BLaER1 treated with 17β-estradiol and CSF1 and Interleukin-3, amounts not matched to agents 10 nM and 100 nM (cell line): ENCODE data around the gene TXK.
"Not testable (repeated sequence)": the region's sequence is repeated elsewhere in the genome, so short reads cannot be mapped to it uniquely, and the experiment has no call there.

ENCODE experiments used
- H3K27ac ChIP-seq, 11 experiments: shearing (Covaris generic); formaldehyde crosslinking; 2 replicates each; pipeline ENCODE4 v1.8.1; 2022
- H3K27me3 ChIP-seq, 11 experiments: shearing (Covaris generic); formaldehyde crosslinking; 2 replicates each; pipeline ENCODE4 v1.8.1; 2022
- H3K36me3 ChIP-seq, 11 experiments: shearing (Covaris generic); formaldehyde crosslinking; 2 replicates each; pipeline ENCODE4 v1.8.1; 2022
- H3K4me1 ChIP-seq, 10 experiments: shearing (Covaris generic); formaldehyde crosslinking; 2 replicates each; pipeline ENCODE4 v1.8.1; 2022
- H3K4me2 ChIP-seq, 11 experiments: shearing (Covaris generic); formaldehyde crosslinking; 2 replicates each; pipeline ENCODE4 v1.8.1; 2022
- H3K4me3 ChIP-seq, 10 experiments: shearing (Covaris generic); formaldehyde crosslinking; 2 replicates each; pipeline ENCODE4 v1.8.1; 2022
- H3K9ac ChIP-seq, 11 experiments: shearing (Covaris generic); formaldehyde crosslinking; 2 replicates each; pipeline ENCODE4 v1.8.1; 2022
- H3K9me3 ChIP-seq, 11 experiments: shearing (Covaris generic); formaldehyde crosslinking; replicated peaks in 1 of 11; 2 replicates each; pipeline ENCODE4 v1.8.1; 2022
- H4K20me1 ChIP-seq, 11 experiments: shearing (Covaris generic); formaldehyde crosslinking; 2 replicates each; pipeline ENCODE4 v1.8.1; 2022
- Cebpa-rat ChIP-seq, 11 experiments: shearing (Covaris generic); IDR thresholded peaks; 2 replicates each; pipeline ENCODE4 v1.8.1; 2022

TXK gene

GRCh38 chr4:48167538-48168263 is 33.7 kb upstream of the TXK start:
- Histone ChIP-seq H3K4me1 (peaks cover 0 to 22% (median 6%) of the 10 kb centered on the region in 10 experiments; a peak in 11 of 20 replicates), H4K20me1 (peaks cover 0 to 14% (median 0%) of the 10 kb centered on the region in 11 experiments; a peak in 2 of 22 replicates), H3K4me2 (no peak overlapping the region), H3K4me3 (no peak overlapping the region), H3K36me3 (peaks cover 71 to 100% (median 95%) of the 10 kb centered on the region in 11 experiments), H3K27me3 (no peaks in the 10 kb centered on the region), H3K9ac (no peak overlapping the region), H3K27ac (no peak overlapping the region), H3K9me3 (peaks cover 0 to 20% (median 3%) of the 10 kb centered on the region in 11 experiments; a peak in 8 of 22 replicates)
- no peak for TF ChIP-seq Cebpa-rat (IDR thresholded peaks at IDR 0.05)

- not testable (repeated sequence) for H3K4me2 ChIP-seq, H3K27me3 ChIP-seq, H3K9ac ChIP-seq, H3K27ac ChIP-seq, H4K20me1 ChIP-seq, H3K4me3 ChIP-seq
- H3K9me3 ChIP-seq, result peaks cover 0 to 22% (median 8%) of the 10 kb centered on the region in 11 experiments; a peak in 12 of 22 replicates
- peaks cover 77 to 100% (median 96%) of the 10 kb centered on the region in 11 experiments for H3K36me3 ChIP-seq
- H3K4me1 ChIP-seq, result peaks cover 0 to 22% (median 11%) of the 10 kb centered on the region in 10 experiments; a peak in 10 of 20 replicates
Observed at GRCh38 chr4:48164561-48164960, 30.5 kb upstream of the TXK start.

DNA sequence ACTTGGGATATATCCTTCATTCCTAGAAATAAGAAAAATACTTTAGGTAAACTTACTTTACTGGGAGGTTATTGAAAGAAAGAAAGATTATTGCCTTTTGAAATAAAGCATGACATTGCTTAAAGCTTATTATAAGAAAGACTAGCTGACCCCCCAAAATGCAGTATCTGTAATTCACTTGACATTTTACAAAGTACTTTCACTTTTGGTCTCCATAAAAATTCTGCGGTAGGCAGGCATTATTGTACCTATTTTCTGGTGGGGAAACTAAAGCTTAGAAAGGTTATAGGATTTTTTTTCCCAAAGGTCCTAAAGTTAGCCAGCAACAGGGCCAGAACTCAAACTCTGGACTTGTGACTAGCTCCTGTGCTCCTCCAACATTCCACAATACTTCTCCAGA is 29.7 kb upstream of the TXK start:
- Histone ChIP-seq H3K36me3 (peaks cover 77 to 100% (median 96%) of the 10 kb centered on the region in 11 experiments), H3K27me3 (no peaks in the 10 kb centered on the region), H3K27ac (0 out of 22 replicates have a peak overlapping the region, but pooled peaks of 1 of the 11 experiments have one; percentile 35), H3K9me3 (peaks cover 0 to 17% (median 6%) of the 10 kb centered on the region in 11 experiments; a peak in 12 of 22 replicates), H3K4me1 (peaks cover 0 to 18% (median 11%) of the 10 kb centered on the region in 10 experiments; a peak in 10 of 20 replicates), H3K4me2 (0 out of 22 replicates have a peak overlapping the region, but pooled peaks of 1 of the 11 experiments have one; percentile 14), H3K4me3 (no peak overlapping the region), H3K9ac (no peak overlapping the region), H4K20me1 (no peaks in the 10 kb centered on the region; a peak in 1 of 22 replicates)
- no peak for TF ChIP-seq Cebpa-rat (IDR thresholded peaks at IDR 0.05)

DNA sequence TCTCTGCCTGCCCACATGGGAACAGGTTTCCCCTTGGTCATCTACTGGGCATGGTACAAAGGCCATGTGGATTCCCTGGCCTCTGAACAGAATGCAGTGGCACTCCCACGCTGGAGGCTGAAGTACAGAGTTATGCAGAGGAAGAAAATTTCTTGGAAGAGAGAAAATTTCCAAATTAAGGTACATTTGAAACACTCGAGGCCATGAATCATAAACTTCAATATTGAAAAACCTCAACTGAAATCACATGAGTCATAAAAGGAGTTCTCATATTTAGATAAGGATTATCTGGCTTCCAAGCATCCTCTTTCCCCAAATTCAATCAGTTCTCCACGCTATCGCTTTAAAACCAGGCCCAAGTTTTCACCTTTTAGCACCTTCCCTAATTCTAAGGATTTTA is 28.1 kb upstream of the TXK start:
- Histone ChIP-seq H3K9ac (no peak overlapping the region), H3K27ac (peak overlapping the region in 1 of 11 experiments; percentile 5; a peak in 1 of 22 replicates), H3K27me3 (no peaks in the 10 kb centered on the region), H3K4me3 (no peak overlapping the region), H3K9me3 (peaks cover under 1 to 30% (median 10%) of the 10 kb centered on the region in 11 experiments; a peak in 16 of 22 replicates), H4K20me1 (no peaks in the 10 kb centered on the region; a peak in 1 of 22 replicates), H3K4me2 (peak overlapping the region in 3 of 11 experiments; percentile 44 to 55 (median 53); a peak in 7 of 22 replicates), H3K36me3 (peaks cover 75 to 100% (median 96%) of the 10 kb centered on the region in 11 experiments), H3K4me1 (peaks cover 0 to 18% (median 11%) of the 10 kb centered on the region in 10 experiments; a peak in 10 of 20 replicates)
- TF ChIP-seq Cebpa-rat (IDR thresholded peaks at IDR 0.05), result no peak

- Histone ChIP-seq H4K20me1 (no peaks in the 10 kb centered on the region; a peak in 1 of 22 replicates), H3K9me3 (peaks cover 36 to 65% (median 42%) of the 10 kb centered on the region in 11 experiments), H3K4me3 (no peak overlapping the region), H3K36me3 (peaks cover 78 to 99% (median 97%) of the 10 kb centered on the region in 11 experiments), H3K9ac (no peak overlapping the region), H3K4me2 (no peak overlapping the region), H3K27me3 (no peaks in the 10 kb centered on the region), H3K4me1 (peaks cover 0 to 10% (median 5%) of the 10 kb centered on the region in 10 experiments; a peak in 10 of 20 replicates), H3K27ac (no peak overlapping the region)
- no peak for TF ChIP-seq Cebpa-rat (IDR thresholded peaks at IDR 0.05)
Observed at GRCh38 chr4:48157271-48157670, 23.2 kb upstream of the TXK start.

DNA sequence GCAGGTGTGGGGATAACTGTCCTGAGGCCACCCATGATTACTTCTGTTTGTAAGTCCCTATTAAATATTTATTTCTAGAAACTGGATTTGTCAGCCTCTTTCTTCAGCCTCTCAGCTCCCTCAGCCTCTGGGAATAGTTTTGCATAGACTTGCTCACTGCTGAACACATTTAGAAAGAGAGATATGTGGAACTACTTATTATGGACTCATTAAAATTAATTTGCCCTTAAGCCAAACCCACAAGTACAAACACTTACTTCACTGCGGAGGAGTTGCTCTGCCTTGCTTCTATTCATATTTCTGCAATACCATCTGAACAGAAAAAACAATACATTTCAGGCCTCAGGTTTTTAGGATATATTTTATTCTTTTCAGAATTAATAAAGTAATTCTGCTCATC is 22.4 kb upstream of the TXK start:
- peaks cover 36 to 65% (median 42%) of the 10 kb centered on the region in 11 experiments for H3K9me3 ChIP-seq
- no peaks in the 10 kb centered on the region for H4K20me1 ChIP-seq
- no peak overlapping the region for H3K9ac ChIP-seq
- H3K27me3 ChIP-seq, result no peaks in the 10 kb centered on the region
- no peak overlapping the region for H3K4me3 ChIP-seq
- no peak overlapping the region for H3K27ac ChIP-seq
- peaks cover 0 to 2% (median 0%) of the 10 kb centered on the region in 10 experiments; a peak in 2 of 20 replicates for H3K4me1 ChIP-seq
- TF ChIP-seq Cebpa-rat (IDR thresholded peaks at IDR 0.05), result no peak
- H3K4me2 ChIP-seq, result no peak overlapping the region
- peaks cover 77 to 99% (median 96%) of the 10 kb centered on the region in 11 experiments for H3K36me3 ChIP-seq

GRCh38 chr4:48153791-48154550 is 19.9 kb upstream of the TXK start:
- Histone ChIP-seq H4K20me1 (no peaks in the 10 kb centered on the region), H3K9ac (no peak overlapping the region), H3K27ac (no peak overlapping the region), H3K4me1 (no peaks in the 10 kb centered on the region), H3K4me3 (no peak overlapping the region), H3K9me3 (peaks cover 33 to 51% (median 40%) of the 10 kb centered on the region in 11 experiments), H3K4me2 (no peak overlapping the region), H3K36me3 (peaks cover 80 to 100% (median 99%) of the 10 kb centered on the region in 11 experiments), H3K27me3 (no peaks in the 10 kb centered on the region)
- no peak for TF ChIP-seq Cebpa-rat (IDR thresholded peaks at IDR 0.05)

- no peak overlapping the region for H3K27ac ChIP-seq
- no peak overlapping the region for H3K4me2 ChIP-seq
- peaks cover 76 to 100% (median 99%) of the 10 kb centered on the region in 11 experiments for H3K36me3 ChIP-seq
- H4K20me1 ChIP-seq, result no peaks in the 10 kb centered on the region
- TF ChIP-seq Cebpa-rat (IDR thresholded peaks at IDR 0.05), result no peak
- H3K9ac ChIP-seq, result no peak overlapping the region
- peaks cover 31 to 40% (median 34%) of the 10 kb centered on the region in 11 experiments for H3K9me3 ChIP-seq
- H3K27me3 ChIP-seq, result no peaks in the 10 kb centered on the region
- H3K4me3 ChIP-seq, result no peak overlapping the region
- H3K4me1 ChIP-seq, result no peaks in the 10 kb centered on the region
Observed at GRCh38 chr4:48152259-48152658, 18.2 kb upstream of the TXK start.
